ENCODE data around the gene ANKRD34A.
A peak's percentile ranks its signal among the peaks of the same experiment; 100 is the strongest.

ANKRD34A gene

DNA sequence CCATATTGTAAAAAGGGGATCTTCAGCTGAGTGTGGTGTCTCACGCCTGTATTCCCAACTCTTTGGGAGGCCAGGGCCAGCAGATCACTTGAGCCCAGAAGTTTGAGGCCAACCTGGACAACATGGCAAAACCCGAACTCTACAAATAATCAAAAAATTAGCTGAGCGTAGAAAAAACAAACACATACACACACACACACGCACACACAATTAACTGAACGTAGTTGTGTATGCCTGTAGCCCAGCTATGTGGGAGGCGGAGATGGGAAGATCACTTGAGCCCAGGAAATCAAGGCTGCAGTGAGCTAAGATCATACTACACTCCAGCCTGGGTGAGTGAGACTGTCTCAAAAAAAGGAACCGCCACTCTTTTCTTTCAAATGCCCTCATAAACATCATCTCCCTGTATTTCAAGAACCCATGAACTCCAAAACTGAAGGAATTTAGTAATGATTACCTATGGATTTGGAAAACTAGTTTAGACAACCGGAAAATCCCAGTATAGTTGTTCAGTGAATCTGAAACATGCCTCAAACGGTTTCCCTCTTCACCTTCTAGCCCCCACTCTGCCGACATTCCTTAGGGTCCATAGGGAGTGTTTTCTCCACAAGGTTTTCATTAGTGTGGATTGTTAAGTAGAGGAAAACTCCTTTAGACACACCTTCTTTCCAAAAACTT, 27.5 kb upstream of the ANKRD34A start:
- Histone ChIP-seq H3K27me3 (ENCODE audit: control insufficient read depth in 5 of 5, insufficient read depth in 4 of 5, low read length in 5 of 5) (no peaks in the 10 kb centered on the region), H3K4me1 (ENCODE audit: control insufficient read depth in 5 of 5, insufficient read depth in 5 of 5, low read length in 5 of 5) (peaks cover 7 to 45% (median 33%) of the 10 kb centered on the region in 5 donors), H3K9me3 (ENCODE audit: control insufficient read depth in 5 of 5, low read length in 5 of 5) (no peaks in the 10 kb centered on the region), H3K4me3 (ENCODE audit: low read depth in 1 of 5, low read length in 5 of 5) (peak overlapping the region; percentile 89 to 100 (median 100)), H3K27ac (ENCODE audit: low read depth, low read length) (peak overlapping the region; percentile 88), H3K36me3 (ENCODE audit: control insufficient read depth in 5 of 5, insufficient read depth in 5 of 5, low read length in 5 of 5) (peaks cover 23 to 38% (median 30%) of the 10 kb centered on the region in 5 donors), H3K9ac (ENCODE audit: low read length in 5 of 5) (peak overlapping the region; percentile 7 to 92 (median 87))

DNA sequence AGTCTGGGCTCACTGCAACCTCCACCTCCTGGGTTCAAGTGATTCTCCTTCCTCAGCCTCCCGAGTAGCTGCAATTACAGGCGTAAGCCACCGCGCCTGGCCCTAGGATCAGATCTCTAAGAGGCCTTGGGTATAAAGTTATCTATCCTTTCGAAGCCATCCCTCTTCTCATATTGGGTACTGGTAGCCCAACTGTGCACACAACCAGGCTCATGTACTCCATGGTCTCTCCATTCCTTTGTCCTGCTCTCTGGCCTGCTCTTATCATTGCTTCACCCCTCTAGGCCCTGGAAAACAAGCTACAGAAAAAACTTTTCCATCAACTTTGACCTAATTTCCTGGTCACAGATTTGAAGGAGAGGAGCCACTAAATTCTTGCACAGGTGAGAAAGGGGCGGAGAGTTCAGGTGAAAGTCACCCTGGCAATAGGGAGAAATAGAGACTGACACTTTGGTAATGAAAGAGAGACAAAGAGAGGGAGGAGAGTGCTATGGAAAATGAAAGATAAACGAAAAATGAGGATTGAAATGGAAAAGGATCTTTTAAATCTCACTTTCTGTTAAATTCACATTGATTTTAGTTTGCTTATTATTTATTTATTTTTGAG, 26.0 kb upstream of the ANKRD34A start:
- Histone ChIP-seq H3K27ac (ENCODE audit: low read depth, low read length) (peak overlapping the region; percentile 88), H3K4me3 (ENCODE audit: low read depth in 1 of 5, low read length in 5 of 5) (no peak overlapping the region), H3K36me3 (ENCODE audit: control insufficient read depth in 5 of 5, insufficient read depth in 5 of 5, low read length in 5 of 5) (peaks cover 19 to 35% (median 30%) of the 10 kb centered on the region in 5 donors), H3K27me3 (ENCODE audit: control insufficient read depth in 5 of 5, insufficient read depth in 4 of 5, low read length in 5 of 5) (no peaks in the 10 kb centered on the region), H3K4me1 (ENCODE audit: control insufficient read depth in 5 of 5, insufficient read depth in 5 of 5, low read length in 5 of 5) (peaks cover 10 to 56% (median 44%) of the 10 kb centered on the region in 5 donors), H3K9ac (ENCODE audit: low read length in 5 of 5) (no peak overlapping the region), H3K9me3 (ENCODE audit: control insufficient read depth in 5 of 5, low read length in 5 of 5) (no peaks in the 10 kb centered on the region)

DNA sequence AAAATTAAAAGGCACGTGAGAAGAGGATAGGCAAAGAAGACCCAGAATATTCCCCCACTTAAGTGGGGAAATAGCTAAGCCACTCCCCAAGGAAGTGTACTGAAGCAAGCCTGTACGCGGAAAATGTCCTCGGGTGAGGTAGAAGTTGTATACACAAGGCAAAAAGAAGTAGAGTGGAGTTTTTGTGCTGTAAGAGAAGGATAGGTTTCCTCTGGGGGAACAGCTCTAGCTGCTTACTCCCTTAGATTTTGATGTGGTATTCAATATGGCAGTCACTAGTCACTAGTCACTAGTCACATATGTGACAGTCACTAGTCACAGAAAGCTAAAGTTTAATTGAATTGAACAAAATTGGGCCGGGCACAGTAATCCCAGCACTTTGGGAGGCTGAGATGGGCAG, 24.4 kb upstream of the ANKRD34A start:
- Histone ChIP-seq H3K9ac (ENCODE audit: low read length in 5 of 5) (no peak overlapping the region), H3K4me1 (ENCODE audit: control insufficient read depth in 5 of 5, insufficient read depth in 5 of 5, low read length in 5 of 5) (peaks cover 11 to 62% (median 52%) of the 10 kb centered on the region in 5 donors), H3K27ac (ENCODE audit: low read depth, low read length) (peak overlapping the region; percentile 27)

DNA sequence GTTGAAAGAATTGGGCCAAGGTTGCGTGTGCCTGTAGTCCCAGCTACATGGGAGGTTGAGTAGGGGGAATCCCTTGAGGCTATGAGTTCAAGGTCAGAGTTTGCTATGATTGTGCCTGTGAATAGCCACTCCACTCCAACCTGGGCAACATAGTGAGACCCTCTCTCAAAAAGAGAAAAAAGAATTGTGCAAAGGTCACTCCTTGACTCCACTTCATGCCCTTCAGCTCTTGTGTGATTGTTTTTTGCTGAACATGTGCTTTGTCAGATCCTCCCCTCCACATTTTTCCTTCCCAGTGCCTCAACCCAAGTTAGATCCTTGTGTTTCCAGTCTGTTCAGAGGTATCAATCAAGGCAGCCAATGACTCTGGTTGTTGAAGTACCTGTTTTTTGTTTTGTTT, 23.6 kb upstream of the ANKRD34A start:
- H3K9ac ChIP-seq (ENCODE audit: low read length in 5 of 5) = no peak overlapping the region
- H3K36me3 ChIP-seq (ENCODE audit: control insufficient read depth in 5 of 5, insufficient read depth in 5 of 5, low read length in 5 of 5) = peaks cover 2 to 11% (median 6%) of the 10 kb centered on the region in 5 donors
- peaks cover 11 to 62% (median 52%) of the 10 kb centered on the region in 5 donors for H3K4me1 ChIP-seq (ENCODE audit: control insufficient read depth in 5 of 5, insufficient read depth in 5 of 5, low read length in 5 of 5)
- peak overlapping the region; percentile 57 for H3K27ac ChIP-seq (ENCODE audit: low read depth, low read length)
- H3K9me3 ChIP-seq (ENCODE audit: control insufficient read depth in 5 of 5, low read length in 5 of 5) = no peaks in the 10 kb centered on the region
- H3K27me3 ChIP-seq (ENCODE audit: control insufficient read depth in 5 of 5, insufficient read depth in 4 of 5, low read length in 5 of 5) = no peaks in the 10 kb centered on the region
- H3K4me3 ChIP-seq (ENCODE audit: low read depth in 1 of 5, low read length in 5 of 5) = no peak overlapping the region

More for the DNA sequence above, 24.4 kb upstream of the ANKRD34A start:
- Histone ChIP-seq H3K36me3 (ENCODE audit: control insufficient read depth in 5 of 5, insufficient read depth in 5 of 5, low read length in 5 of 5) (peaks cover 9 to 19% (median 14%) of the 10 kb centered on the region in 5 donors), H3K9me3 (ENCODE audit: control insufficient read depth in 5 of 5, low read length in 5 of 5) (no peaks in the 10 kb centered on the region), H3K27me3 (ENCODE audit: control insufficient read depth in 5 of 5, insufficient read depth in 4 of 5, low read length in 5 of 5) (no peaks in the 10 kb centered on the region), H3K4me3 (ENCODE audit: low read depth in 1 of 5, low read length in 5 of 5) (no peak overlapping the region)

DNA sequence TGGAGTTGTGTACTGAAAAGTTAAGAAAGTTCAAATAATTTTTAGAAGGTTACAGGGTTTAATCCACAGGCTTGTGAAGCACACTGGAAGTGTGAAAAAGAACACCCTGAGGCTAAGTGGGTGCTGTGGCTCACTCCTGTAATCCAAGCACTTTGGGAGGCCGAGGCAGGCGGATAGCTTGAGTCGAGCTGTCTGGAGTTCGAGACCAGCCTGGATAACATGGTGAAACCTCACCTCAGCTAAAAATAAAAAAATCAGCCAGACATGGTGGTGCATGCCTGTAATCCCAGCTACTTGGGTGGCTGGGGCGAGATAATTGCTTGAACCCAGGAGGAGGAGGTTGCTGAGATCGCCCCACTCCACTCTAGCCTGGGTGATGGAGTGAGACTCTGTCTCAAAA, 22.2 kb upstream of the ANKRD34A start:
- Histone ChIP-seq H3K36me3 (ENCODE audit: control insufficient read depth in 5 of 5, insufficient read depth in 5 of 5, low read length in 5 of 5) (no peaks in the 10 kb centered on the region), H3K9ac (ENCODE audit: low read length in 5 of 5) (no peak overlapping the region), H3K27ac (ENCODE audit: low read depth, low read length) (peak overlapping the region; percentile 90)

DNA sequence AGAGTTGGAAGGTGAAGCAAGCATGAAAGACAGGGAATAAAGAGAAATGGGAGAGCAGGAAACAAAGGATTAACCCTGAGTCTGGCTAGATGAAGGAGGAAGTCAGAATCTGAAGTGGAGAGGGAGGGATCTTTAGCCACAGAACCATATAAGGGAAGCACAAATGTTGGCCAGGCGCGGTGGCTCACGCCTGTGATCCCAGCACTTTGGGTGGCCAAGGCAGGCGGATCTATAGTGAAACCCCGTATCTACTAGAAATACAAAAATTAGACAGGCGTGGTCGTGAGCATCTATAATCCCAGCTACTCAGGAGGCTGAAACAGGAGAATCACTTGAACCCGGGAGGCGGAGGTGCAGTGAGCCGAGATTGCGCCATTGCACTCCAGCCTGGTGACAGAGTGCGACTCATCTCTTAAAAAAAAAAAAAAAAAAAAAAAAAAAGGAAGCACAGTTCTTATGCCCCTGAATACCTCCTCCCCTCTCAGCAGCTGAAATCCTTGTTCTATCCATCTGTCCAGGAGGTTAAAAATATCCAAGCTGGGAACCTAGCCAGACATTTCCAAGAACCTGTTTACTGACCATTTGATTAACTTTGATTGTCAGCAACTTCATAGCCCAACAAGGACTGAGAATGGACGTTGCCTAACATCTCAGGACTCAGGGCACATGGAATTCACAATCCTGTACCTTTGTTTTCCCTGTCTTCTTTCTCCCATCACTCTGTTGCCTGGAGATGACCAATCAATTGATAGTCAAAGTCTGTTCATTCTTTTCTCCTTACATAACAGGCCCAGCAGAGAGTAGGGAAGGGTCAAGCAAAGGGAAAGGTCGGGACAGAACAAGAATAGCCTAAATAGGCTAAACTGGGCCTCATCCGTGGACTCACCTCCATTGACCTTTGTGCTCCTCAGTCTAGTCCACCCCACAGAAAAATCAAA, 21.4 kb upstream of the ANKRD34A start:
- Histone ChIP-seq H3K27ac (ENCODE audit: low read depth, low read length) (peak overlapping the region; percentile 90), H3K4me3 (ENCODE audit: low read depth in 1 of 5, low read length in 5 of 5) (peak overlapping the region in 4 of 5 donors; percentile 8 to 52 (median 48)), H3K4me1 (ENCODE audit: control insufficient read depth in 5 of 5, insufficient read depth in 5 of 5, low read length in 5 of 5) (peaks cover 10 to 63% (median 59%) of the 10 kb centered on the region in 5 donors), H3K9me3 (ENCODE audit: control insufficient read depth in 5 of 5, low read length in 5 of 5) (no peaks in the 10 kb centered on the region), H3K36me3 (ENCODE audit: control insufficient read depth in 5 of 5, insufficient read depth in 5 of 5, low read length in 5 of 5) (no peaks in the 10 kb centered on the region), H3K9ac (ENCODE audit: low read length in 5 of 5) (peak overlapping the region; percentile 11 to 63 (median 59)), H3K27me3 (ENCODE audit: control insufficient read depth in 5 of 5, insufficient read depth in 4 of 5, low read length in 5 of 5) (no peaks in the 10 kb centered on the region)

More for the DNA sequence above, 22.2 kb upstream of the ANKRD34A start:
- H3K9me3 ChIP-seq (ENCODE audit: control insufficient read depth in 5 of 5, low read length in 5 of 5) = no peaks in the 10 kb centered on the region
- H3K4me1 ChIP-seq (ENCODE audit: control insufficient read depth in 5 of 5, insufficient read depth in 5 of 5, low read length in 5 of 5) = peaks cover 10 to 63% (median 51%) of the 10 kb centered on the region in 5 donors
- H3K4me3 ChIP-seq (ENCODE audit: low read depth in 1 of 5, low read length in 5 of 5) = no peak overlapping the region
- no peaks in the 10 kb centered on the region for H3K27me3 ChIP-seq (ENCODE audit: control insufficient read depth in 5 of 5, insufficient read depth in 4 of 5, low read length in 5 of 5)

DNA sequence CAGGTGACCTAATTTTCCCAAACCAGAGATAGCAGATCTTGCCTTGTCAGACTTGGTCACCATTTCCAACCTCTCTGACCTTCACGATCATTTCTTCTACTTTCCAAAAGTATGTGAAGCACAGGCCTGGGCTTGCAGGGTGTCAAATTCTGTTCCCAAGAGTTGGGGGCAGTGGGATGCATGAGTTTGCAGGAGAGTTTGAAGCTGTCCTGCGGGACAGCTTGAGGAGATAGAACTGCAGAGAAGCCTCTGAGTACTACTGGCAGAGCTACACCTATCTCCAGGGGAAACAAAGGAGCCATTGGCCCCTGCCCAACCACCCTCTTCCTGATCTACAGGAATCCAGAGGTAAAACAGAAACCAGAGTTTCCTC, 20.7 kb upstream of the ANKRD34A start:
- H3K36me3 ChIP-seq (ENCODE audit: control insufficient read depth in 5 of 5, insufficient read depth in 5 of 5, low read length in 5 of 5) = no peaks in the 10 kb centered on the region
- H3K27ac ChIP-seq (ENCODE audit: low read depth, low read length) = peak overlapping the region; percentile 90
- H3K4me3 ChIP-seq (ENCODE audit: low read depth in 1 of 5, low read length in 5 of 5) = peak overlapping the region in 4 of 5 donors; percentile 8 to 52 (median 48)
- H3K27me3 ChIP-seq (ENCODE audit: control insufficient read depth in 5 of 5, insufficient read depth in 4 of 5, low read length in 5 of 5) = no peaks in the 10 kb centered on the region
- peak overlapping the region in 4 of 5 donors; percentile 11 to 62 (median 48) for H3K9ac ChIP-seq (ENCODE audit: low read length in 5 of 5)
- no peaks in the 10 kb centered on the region for H3K9me3 ChIP-seq (ENCODE audit: control insufficient read depth in 5 of 5, low read length in 5 of 5)
- H3K4me1 ChIP-seq (ENCODE audit: control insufficient read depth in 5 of 5, insufficient read depth in 5 of 5, low read length in 5 of 5) = peaks cover 14 to 65% (median 63%) of the 10 kb centered on the region in 5 donors

DNA sequence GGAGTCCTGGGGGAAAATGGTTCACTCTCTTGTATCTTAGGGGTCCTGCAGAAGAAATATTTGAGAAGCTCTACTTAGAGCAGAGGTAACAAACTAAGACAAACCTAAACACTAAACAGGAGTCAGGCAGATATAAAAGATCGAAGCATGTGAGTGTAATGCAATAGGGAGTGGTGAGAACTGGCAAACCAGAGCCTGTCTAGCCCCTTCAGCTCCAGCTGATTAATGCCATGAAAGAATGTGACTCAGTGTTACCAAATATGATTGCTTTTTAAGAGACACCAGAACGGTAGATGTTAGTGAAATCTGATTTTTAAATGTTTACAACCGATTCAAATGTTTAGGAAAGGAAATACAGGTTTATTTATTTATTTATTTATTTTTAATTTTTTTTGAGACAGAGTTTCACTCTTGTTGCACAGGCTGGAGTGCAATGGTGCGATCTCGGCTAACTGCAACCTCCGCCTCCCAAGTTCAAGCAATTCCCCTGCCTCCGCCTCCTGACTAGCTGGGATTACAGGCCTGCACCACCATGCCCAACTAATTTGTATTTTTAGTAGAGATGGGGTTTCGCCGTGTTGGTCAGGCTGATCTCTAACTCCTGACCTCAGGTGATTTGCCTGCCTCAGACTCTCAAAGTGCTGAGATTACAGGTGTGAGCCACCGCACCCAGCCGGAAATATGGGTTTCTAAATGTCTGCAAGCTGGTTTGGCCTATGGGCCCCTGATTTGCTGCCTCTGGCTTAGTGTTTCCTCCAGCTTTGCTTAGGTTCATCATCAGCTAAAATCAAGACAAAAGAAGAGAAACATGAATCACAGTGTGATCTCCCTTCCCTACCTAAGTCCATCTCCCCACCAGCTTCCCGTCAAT, 19.8 kb upstream of the ANKRD34A start:
- H3K9me3 ChIP-seq (ENCODE audit: control insufficient read depth in 5 of 5, low read length in 5 of 5) = no peaks in the 10 kb centered on the region
- H3K4me1 ChIP-seq (ENCODE audit: control insufficient read depth in 5 of 5, insufficient read depth in 5 of 5, low read length in 5 of 5) = peaks cover 18 to 73% (median 69%) of the 10 kb centered on the region in 5 donors
- H3K9ac ChIP-seq (ENCODE audit: low read length in 5 of 5) = no peak overlapping the region
- H3K36me3 ChIP-seq (ENCODE audit: control insufficient read depth in 5 of 5, insufficient read depth in 5 of 5, low read length in 5 of 5) = no peaks in the 10 kb centered on the region
- H3K27ac ChIP-seq (ENCODE audit: low read depth, low read length) = peak overlapping the region; percentile 98
- no peaks in the 10 kb centered on the region for H3K27me3 ChIP-seq (ENCODE audit: control insufficient read depth in 5 of 5, insufficient read depth in 4 of 5, low read length in 5 of 5)
- H3K4me3 ChIP-seq (ENCODE audit: low read depth in 1 of 5, low read length in 5 of 5) = no peak overlapping the region

- peak overlapping the region; percentile 98 for H3K27ac ChIP-seq (ENCODE audit: low read depth, low read length)
- H3K9me3 ChIP-seq (ENCODE audit: control insufficient read depth in 5 of 5, low read length in 5 of 5) = no peaks in the 10 kb centered on the region
- H3K27me3 ChIP-seq (ENCODE audit: control insufficient read depth in 5 of 5, insufficient read depth in 4 of 5, low read length in 5 of 5) = no peaks in the 10 kb centered on the region
- no peak overlapping the region for H3K4me3 ChIP-seq (ENCODE audit: low read depth in 1 of 5, low read length in 5 of 5)
- peak overlapping the region in 3 of 5 donors; percentile 1 to 27 (median 20) for H3K9ac ChIP-seq (ENCODE audit: low read length in 5 of 5)
- peaks cover 23 to 83% (median 79%) of the 10 kb centered on the region in 5 donors for H3K4me1 ChIP-seq (ENCODE audit: control insufficient read depth in 5 of 5, insufficient read depth in 5 of 5, low read length in 5 of 5)
- no peaks in the 10 kb centered on the region for H3K36me3 ChIP-seq (ENCODE audit: control insufficient read depth in 5 of 5, insufficient read depth in 5 of 5, low read length in 5 of 5)
Observed at GRCh38 chr1:145983206-145983675, 18.9 kb upstream of the ANKRD34A start.

Data from subcutaneous abdominal adipose tissue (tissue), 5 donors.